Measurements from ENCODE around the gene CNRIP1. TPM values are rescaled to one million over a fixed set of nuclear protein-coding genes. Genes with fewer than 3 reads are reported as not detected.

CNRIP1 gene
- total RNA-seq, 5 donors from 2014 or later (not counting 1 experiment from before 2014, with no cell fraction given), result 0.53 to 0.63 (median 0.59) TPM; not detected in 2

GRCh38 chr2:68252400-68253218 lies 67.1 kb downstream of the CNRIP1 start, which contains the start of gene PPP3R1:
TSS of gene PPP3R1 (minus strand) at chr2:68252532. CDS start at chr2:68252127, 405 bp downstream.
- H3K27me3 ChIP-seq (replicated peaks in 1 of 2; ENCODE audit: control insufficient read depth in 2 of 2, extremely low read depth in 1 of 2, insufficient read depth in 2 of 2, low read length in 1 of 2), result no peaks in the 10 kb centered on the region
- Mint-ChIP-seq H3K4me3 (peak within 1 kb of the TSS in 2 of 3 donors; percentile 93 to 94), H3K27me3 (no peaks in the 10 kb centered on the region), H3K27ac (peak within 1 kb of the TSS; percentile 93 to 98), H3K9me3 (no peaks in the 10 kb centered on the region), H3K4me1 (peaks cover 43 to 56% (median 47%) of the 10 kb centered on the region in 3 donors), H3K36me3 (no peaks in the 10 kb centered on the region)
- H3K36me3 ChIP-seq (ENCODE audit: control insufficient read depth in 2 of 2, extremely low read depth in 1 of 2, insufficient read depth in 1 of 2, low read length in 1 of 2), result no peaks in the 10 kb centered on the region
- ChIA-PET POLR2A (interaction anchor here (0.7 to 1.0 kb wide), 2 partner anchors 57 to 98 kb away, joined by 3 to 6 read pairs; no protein-coding TSS in a partner anchor), CTCF (interaction anchor here (0.6 to 2.0 kb wide), 7 partner anchors 22 to 215 kb away, joined by 3 to 12 read pairs (median 4); partner anchors contain the start of genes APLF (in 1 of the 2) and FBXO48 (in 1 of the 2))
- peaks cover 16 to 46% of the 10 kb centered on the region in 2 experiments for H3K4me1 ChIP-seq (ENCODE audit: control insufficient read depth in 1 of 2, extremely low read depth in 1 of 2, insufficient read depth in 2 of 2, low read length in 2 of 2)
- DNase-seq (peak; percentile 90 to 97 (median 94)), ATAC-seq (replicated peaks in 1 of 4) (peak; percentile 80 to 88 (median 83))
- 0% methylated on average over 67 of the region's 79 CpGs for WGBS (ENCODE audit: insufficient coverage)
- H3K27ac ChIP-seq (ENCODE audit: low read length), result peak within 1 kb of the TSS; percentile 92
- peak within 1 kb of the TSS; percentile 86 to 99 for H3K4me3 ChIP-seq (ENCODE audit: control insufficient read depth in 1 of 2, extremely low read depth in 1 of 2, low read length in 1 of 2)
- H3K9me3 ChIP-seq, result no peaks in the 10 kb centered on the region

GRCh38 chr2:68251855-68252399 lies 67.8 kb downstream of the CNRIP1 start:
- Mint-ChIP-seq H3K36me3 (no peaks in the 10 kb centered on the region), H3K27me3 (no peaks in the 10 kb centered on the region), H3K27ac (peak overlapping the region; percentile 89 to 93), H3K4me3 (peak overlapping the region in 2 of 3 donors; percentile 93 to 94), H3K9me3 (no peaks in the 10 kb centered on the region), H3K4me1 (peaks cover 42 to 56% (median 47%) of the 10 kb centered on the region in 3 donors)
- POLR2A ChIA-PET, result interaction anchor here (0.9 to 1.0 kb wide), 2 partner anchors 56 to 94 kb away, joined by 3 to 13 read pairs; no protein-coding TSS in a partner anchor
- Histone ChIP-seq H3K27ac (ENCODE audit: low read length) (peak overlapping the region; percentile 92), H3K4me3 (ENCODE audit: control insufficient read depth in 1 of 2, extremely low read depth in 1 of 2, low read length in 1 of 2) (peak overlapping the region; percentile 72 to 86), H3K36me3 (ENCODE audit: control insufficient read depth in 2 of 2, extremely low read depth in 1 of 2, insufficient read depth in 1 of 2, low read length in 1 of 2) (no peaks in the 10 kb centered on the region), H3K9me3 (no peaks in the 10 kb centered on the region), H3K27me3 (replicated peaks in 1 of 2; ENCODE audit: control insufficient read depth in 2 of 2, extremely low read depth in 1 of 2, insufficient read depth in 2 of 2, low read length in 1 of 2) (no peaks in the 10 kb centered on the region), H3K4me1 (ENCODE audit: control insufficient read depth in 1 of 2, extremely low read depth in 1 of 2, insufficient read depth in 2 of 2, low read length in 2 of 2) (peaks cover 20 to 50% of the 10 kb centered on the region in 2 experiments)
- WGBS (ENCODE audit: insufficient coverage), result 0% methylated on average over 69 of the region's 78 CpGs
- DNase-seq (peak in 28 of 35 experiments; percentile 9 to 62 (median 30)), ATAC-seq (replicated peaks in 1 of 4) (peak in 3 of 4 experiments; percentile 3 to 15 (median 12))
- CTCF ChIA-PET, result interaction anchor here (0.6 to 2.3 kb wide), 8 partner anchors 23 to 1891 kb away, joined by 3 to 26 read pairs (median 5); partner anchors contain the start of genes APLF (in 1 of the 2) and FBXO48 (in 1 of the 2)

GRCh38 chr2:68251187-68251854 lies 68.4 kb downstream of the CNRIP1 start:
- peak overlapping the region in 2 of 3 donors; percentile 87 to 88 for H3K4me3 Mint-ChIP-seq
- peaks cover 38 to 56% (median 45%) of the 10 kb centered on the region in 3 donors for H3K4me1 Mint-ChIP-seq
- H3K36me3 Mint-ChIP-seq, result no peaks in the 10 kb centered on the region
- 0% methylated on average over 19 of the region's 41 CpGs for WGBS (ENCODE audit: insufficient coverage)
- DNase-seq (peak; percentile 52 to 91 (median 78)), ATAC-seq (replicated peaks in 1 of 4) (peak; percentile 62 to 70 (median 66))
- H3K27ac Mint-ChIP-seq, result peak overlapping the region; percentile 92 to 95
- peak overlapping the region; percentile 92 for H3K27ac ChIP-seq (ENCODE audit: low read length)
- no peaks in the 10 kb centered on the region for H3K9me3 ChIP-seq
- H3K4me1 ChIP-seq (ENCODE audit: control insufficient read depth in 1 of 2, extremely low read depth in 1 of 2, insufficient read depth in 2 of 2, low read length in 2 of 2), result peaks cover 24 to 50% of the 10 kb centered on the region in 2 experiments
- H3K4me3 ChIP-seq (ENCODE audit: control insufficient read depth in 1 of 2, extremely low read depth in 1 of 2, low read length in 1 of 2), result peak overlapping the region; percentile 86 to 99
- H3K27me3 ChIP-seq (replicated peaks in 1 of 2; ENCODE audit: control insufficient read depth in 2 of 2, extremely low read depth in 1 of 2, insufficient read depth in 2 of 2, low read length in 1 of 2), result no peaks in the 10 kb centered on the region
- H3K36me3 ChIP-seq (ENCODE audit: control insufficient read depth in 2 of 2, extremely low read depth in 1 of 2, insufficient read depth in 1 of 2, low read length in 1 of 2), result no peaks in the 10 kb centered on the region
- ChIA-PET CTCF (interaction anchor here in 1 of 2 donors (0.6 to 2.3 kb wide), 6 partner anchors 49 to 1891 kb away, joined by 3 to 26 read pairs (median 5); no protein-coding TSS in a partner anchor), POLR2A (interaction anchor here (0.6 to 0.9 kb wide), 3 partner anchors 21 to 93 kb away, joined by 3 to 13 read pairs (median 3); no protein-coding TSS in a partner anchor)
- no peaks in the 10 kb centered on the region for H3K9me3 Mint-ChIP-seq
- H3K27me3 Mint-ChIP-seq, result no peaks in the 10 kb centered on the region

GRCh38 chr2:68250652-68251186 lies 69.0 kb downstream of the CNRIP1 start:
- ATAC-seq (replicated peaks in 1 of 4), result peak in 1 of 4 experiments; percentile 3
- no peaks in the 10 kb centered on the region for H3K36me3 Mint-ChIP-seq
- Histone ChIP-seq H3K36me3 (ENCODE audit: control insufficient read depth in 2 of 2, extremely low read depth in 1 of 2, insufficient read depth in 1 of 2, low read length in 1 of 2) (no peaks in the 10 kb centered on the region), H3K9me3 (no peaks in the 10 kb centered on the region), H3K4me3 (ENCODE audit: control insufficient read depth in 1 of 2, extremely low read depth in 1 of 2, low read length in 1 of 2) (peak overlapping the region; percentile 86 to 99), H3K27me3 (replicated peaks in 1 of 2; ENCODE audit: control insufficient read depth in 2 of 2, extremely low read depth in 1 of 2, insufficient read depth in 2 of 2, low read length in 1 of 2) (no peaks in the 10 kb centered on the region), H3K4me1 (ENCODE audit: control insufficient read depth in 1 of 2, extremely low read depth in 1 of 2, insufficient read depth in 2 of 2, low read length in 2 of 2) (peaks cover 30 to 49% of the 10 kb centered on the region in 2 experiments), H3K27ac (ENCODE audit: low read length) (peak overlapping the region; percentile 92)
- H3K4me1 Mint-ChIP-seq, result peaks cover 34 to 50% (median 41%) of the 10 kb centered on the region in 3 donors
- CTCF ChIA-PET, result interaction anchor here (0.6 to 2.3 kb wide), 15 partner anchors 14 to 189 kb away, joined by 3 to 26 read pairs (median 4); partner anchors contain the start of gene PNO1 (in 1 of the 2)
- peak overlapping the region in 2 of 3 donors; percentile 87 to 88 for H3K4me3 Mint-ChIP-seq
- H3K27me3 Mint-ChIP-seq, result no peaks in the 10 kb centered on the region
- H3K27ac Mint-ChIP-seq, result peak overlapping the region; percentile 92 to 95
- H3K9me3 Mint-ChIP-seq, result no peaks in the 10 kb centered on the region
- 0% methylated on average over 8 of the region's 15 CpGs for WGBS (ENCODE audit: insufficient coverage)
- POLR2A ChIA-PET, result interaction anchor here (0.6 to 0.9 kb wide), 6 partner anchors 12 to 92 kb away, joined by 3 to 13 read pairs (median 3); no protein-coding TSS in a partner anchor
- DNase-seq, result peak in 1 of 35 experiments; percentile 78

GRCh38 chr2:68250196-68250595 lies 69.6 kb downstream of the CNRIP1 start:
- H3K4me3 ChIP-seq (ENCODE audit: control insufficient read depth in 1 of 2, extremely low read depth in 1 of 2, low read length in 1 of 2), result peak overlapping the region; percentile 86 to 99
- H3K27me3 Mint-ChIP-seq, result no peaks in the 10 kb centered on the region
- no peaks in the 10 kb centered on the region for H3K9me3 Mint-ChIP-seq
- peak overlapping the region in 2 of 3 donors; percentile 87 to 88 for H3K4me3 Mint-ChIP-seq
- no CpG with 5 or more reads among the region's 5 CpGs for WGBS (ENCODE audit: insufficient coverage)
- H3K36me3 Mint-ChIP-seq, result no peaks in the 10 kb centered on the region
- H3K9me3 ChIP-seq, result no peaks in the 10 kb centered on the region
- peaks cover 33 to 45% (median 36%) of the 10 kb centered on the region in 3 donors for H3K4me1 Mint-ChIP-seq
- ATAC-seq (replicated peaks in 1 of 4) (no peak), DNase-seq (peak in 1 of 35 experiments; percentile 21)
- H3K27ac ChIP-seq (ENCODE audit: low read length), result peak overlapping the region; percentile 92
- H3K36me3 ChIP-seq (ENCODE audit: control insufficient read depth in 2 of 2, extremely low read depth in 1 of 2, insufficient read depth in 1 of 2, low read length in 1 of 2), result no peaks in the 10 kb centered on the region
- POLR2A ChIA-PET, result interaction anchor here (0.7 to 0.8 kb wide), 3 partner anchors 11 to 65 kb away, joined by 3 to 6 read pairs (median 3); no protein-coding TSS in a partner anchor
- no peaks in the 10 kb centered on the region for H3K27me3 ChIP-seq (replicated peaks in 1 of 2; ENCODE audit: control insufficient read depth in 2 of 2, extremely low read depth in 1 of 2, insufficient read depth in 2 of 2, low read length in 1 of 2)
- CTCF ChIA-PET, result interaction anchor here (0.6 to 2.3 kb wide), 16 partner anchors 14 to 190 kb away, joined by 3 to 26 read pairs (median 4); partner anchors contain the start of gene PNO1 (in 1 of the 2)
- peaks cover 30 to 51% of the 10 kb centered on the region in 2 experiments for H3K4me1 ChIP-seq (ENCODE audit: control insufficient read depth in 1 of 2, extremely low read depth in 1 of 2, insufficient read depth in 2 of 2, low read length in 2 of 2)
- H3K27ac Mint-ChIP-seq, result peak overlapping the region; percentile 92 to 95
